Stimulated activated CD4-positive, alpha-beta T cell treated with anti-CD3 and anti-CD28 coated beads, Interleukin-4, amount 100 ng/mL, for 24 hours (primary cell): Measurements from ENCODE around the gene NTN1.

ENCODE experiments used
- DNase-seq: peaks from one replicate; pipeline ENCODE4 v3.0.0-alpha.2; 2020

The NTN1 gene

DNA sequence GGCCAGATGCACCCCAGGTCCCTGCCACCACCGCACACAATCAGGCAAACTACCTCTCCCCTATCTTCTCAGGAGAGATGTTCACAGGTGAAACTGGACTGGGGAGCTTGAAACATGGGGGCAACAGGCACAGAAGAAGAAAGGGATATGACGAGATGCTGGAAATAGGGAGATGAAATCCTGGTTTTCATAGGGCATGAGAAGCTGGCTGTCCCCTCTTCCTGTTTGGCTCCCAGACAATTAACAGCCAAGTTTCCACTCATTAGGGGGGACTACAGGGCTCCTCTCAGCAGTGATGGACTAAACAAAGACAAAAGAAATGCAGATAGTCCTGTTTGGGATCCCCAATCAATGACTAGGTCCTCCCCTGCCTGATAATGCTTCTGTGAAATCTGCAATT lies 266.0 kb downstream of the NTN1 start:
- no peak for DNase-seq

DNA sequence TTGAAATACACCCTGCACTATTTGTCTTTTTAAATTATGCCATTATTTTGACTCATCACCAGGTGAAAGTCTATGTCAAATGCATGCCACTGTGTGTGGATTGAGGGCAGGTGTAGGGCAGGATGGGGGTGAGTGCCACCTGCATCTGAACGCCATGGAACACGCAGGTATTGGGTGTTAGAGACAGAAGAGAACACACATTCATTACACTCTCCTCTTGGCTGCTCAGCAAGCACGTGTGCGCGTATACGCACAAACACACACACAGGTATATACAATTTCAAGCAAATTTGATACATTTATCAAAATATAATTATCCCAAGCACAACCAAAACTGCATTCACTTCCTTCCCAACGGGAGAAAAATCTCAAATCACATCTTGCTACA lies 268.9 kb downstream of the NTN1 start:
- DNase-seq = no peak

DNA sequence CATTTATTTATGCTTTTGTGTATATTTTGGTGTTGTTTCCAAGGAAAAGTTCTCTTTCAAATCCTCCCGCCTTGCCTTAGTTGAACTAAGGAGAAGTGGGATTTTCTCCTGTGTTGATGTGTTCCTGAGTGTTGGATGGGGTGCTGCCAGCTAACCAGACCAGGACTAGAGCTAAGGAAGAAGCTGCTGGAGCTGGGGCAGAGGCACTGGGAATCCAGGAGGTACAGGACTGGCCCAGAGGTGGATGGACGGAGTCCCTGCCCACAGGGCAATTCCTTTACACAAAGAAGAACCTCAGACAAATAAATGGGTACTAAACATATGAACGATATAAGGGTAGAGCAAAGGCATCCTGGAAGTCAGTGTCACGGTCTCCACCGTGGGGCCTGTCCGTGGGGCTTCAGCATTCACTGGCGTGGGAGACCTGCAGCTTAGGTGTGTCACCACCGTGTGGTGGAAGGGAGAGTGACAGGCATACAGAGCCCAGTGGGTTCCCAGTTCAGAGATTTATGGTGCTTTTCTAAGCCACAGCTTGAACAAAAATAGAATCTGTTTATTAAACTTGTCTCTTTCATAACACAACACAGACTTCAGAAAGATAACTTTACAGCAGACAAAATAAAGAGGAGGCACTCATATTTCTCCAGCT lies 270.7 kb downstream of the NTN1 start:
- peak; percentile 55 for DNase-seq

DNA sequence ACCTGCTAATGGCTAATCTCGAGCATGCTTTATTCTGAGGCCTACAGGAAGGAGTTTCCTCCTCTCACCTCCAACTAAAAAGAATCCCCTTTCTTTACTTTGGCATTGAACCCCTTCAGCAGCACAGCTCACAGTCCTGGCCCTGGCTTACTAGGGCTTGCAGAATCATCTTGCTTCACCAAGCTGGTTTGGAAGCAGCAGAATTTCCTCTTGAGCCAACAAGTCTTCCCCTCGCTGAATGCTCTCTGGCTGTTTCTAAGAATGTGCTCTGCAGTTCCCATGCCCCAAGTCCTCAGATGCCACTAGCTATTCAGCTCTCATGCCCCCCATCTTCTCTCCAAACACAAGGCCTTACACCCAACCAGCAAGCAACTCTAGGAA lies 271.2 kb downstream of the NTN1 start:
- DNase-seq = no peak
